ENCODE results near the gene C16orf54. TPM values are rescaled to one million over a fixed set of nuclear protein-coding genes. Genes with fewer than 3 reads are reported as not detected.
"Not testable (repeated sequence)": the region's sequence is repeated elsewhere in the genome, so short reads cannot be mapped to it uniquely, and the experiment has no call there.

C16orf54 gene
- total RNA-seq, 1 donor from 2014 or later: 18.5 TPM

DNA sequence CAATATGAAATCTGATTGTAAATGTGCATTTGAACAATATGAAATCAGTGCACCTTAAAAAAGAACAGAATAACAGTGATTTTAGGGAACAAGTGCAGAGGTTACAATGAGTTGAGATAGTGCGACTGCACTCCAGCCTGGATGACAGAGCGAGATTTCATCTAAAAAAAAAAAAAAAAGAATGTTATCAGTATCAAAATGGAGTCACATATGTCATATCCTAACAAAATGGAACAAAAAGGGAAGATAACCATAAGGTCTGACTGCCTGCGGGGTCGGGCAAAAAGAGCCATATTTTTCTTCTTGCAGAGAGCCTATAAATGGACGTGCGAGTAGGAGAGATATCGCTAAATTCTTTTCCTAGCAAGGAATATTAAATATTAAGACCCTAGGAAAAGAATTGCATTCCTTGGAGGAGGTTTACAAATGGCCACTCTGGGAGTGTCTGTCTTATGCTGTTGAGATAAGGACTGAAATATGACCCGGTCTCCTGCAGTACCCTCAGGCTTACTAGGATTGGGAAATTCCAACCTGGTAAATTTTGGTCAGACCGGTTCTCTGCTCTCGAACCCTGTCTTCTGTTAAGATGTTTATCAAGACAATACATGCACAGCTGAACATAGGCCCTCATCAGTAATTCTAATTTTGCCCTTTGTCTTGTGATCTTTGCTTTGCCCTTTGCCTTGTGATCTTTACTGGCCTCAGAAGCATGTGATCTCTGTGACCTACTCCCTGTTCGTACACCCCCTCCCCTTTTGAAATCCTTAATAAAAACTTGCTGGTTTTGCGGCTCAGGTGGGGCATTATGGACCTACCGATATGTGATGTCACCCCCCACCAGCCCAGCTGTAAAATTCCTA lies 37.5 kb upstream of the C16orf54 start:
- H3K27me3 Mint-ChIP-seq (ENCODE audit: low read depth); DNase-seq (ENCODE audit: low spot score); H3K9me3 Mint-ChIP-seq; H3K36me3 Mint-ChIP-seq (ENCODE audit: low read depth); intact Hi-C loops (cut with micrococcal nuclease); H3K4me3 Mint-ChIP-seq (ENCODE audit: low read depth); H3K27ac Mint-ChIP-seq: not testable (repeated sequence)
- peaks cover 27% of the 10 kb centered on the region for H3K4me1 Mint-ChIP-seq (ENCODE audit: low read depth)

GRCh38 chr16:29779474-29779873 lies 33.7 kb upstream of the C16orf54 start:
- intact Hi-C loops (cut with micrococcal nuclease): no loop called here
- peaks cover 9% of the 10 kb centered on the region for H3K4me1 Mint-ChIP-seq (ENCODE audit: low read depth)

DNA sequence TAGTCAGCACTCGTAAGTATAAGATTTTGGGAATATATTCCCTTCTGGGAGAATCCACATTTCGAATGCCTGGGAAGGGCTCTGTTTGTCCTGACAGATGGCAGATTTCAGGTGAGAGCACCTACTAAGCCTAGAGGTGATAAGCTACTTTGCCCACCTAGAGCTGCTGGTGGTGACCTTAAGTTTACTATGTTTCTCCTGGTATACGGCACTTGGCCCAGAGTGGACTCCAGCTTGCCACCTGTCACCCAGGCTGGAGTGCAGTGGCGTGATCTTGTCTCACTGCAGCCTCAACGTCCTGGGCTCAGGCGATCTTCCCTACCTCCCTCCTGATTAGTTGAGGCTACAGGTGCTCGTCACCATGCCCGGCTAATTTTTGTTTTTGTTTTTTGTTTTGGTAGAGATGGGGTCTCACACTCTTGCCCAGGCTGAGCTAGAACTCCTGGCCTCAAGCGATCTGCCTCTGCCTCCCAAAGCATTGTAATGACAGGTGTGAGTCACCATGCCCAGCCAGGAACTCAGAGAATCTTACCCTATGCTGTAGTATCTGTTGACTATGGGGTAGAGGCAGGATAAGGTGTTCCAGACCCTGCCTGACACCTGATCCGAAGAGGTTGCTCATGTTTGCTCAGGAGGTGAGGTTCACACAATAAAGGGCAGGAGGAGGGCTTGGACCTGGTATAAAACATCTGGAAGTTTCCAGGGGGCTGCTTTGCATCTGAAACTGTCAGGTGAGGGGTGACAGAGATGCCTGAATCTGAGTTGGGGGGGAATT lies 32.0 kb upstream of the C16orf54 start, which contains the start of gene ZG16:
Gene ZG16, plus strand, starts transcription at position 681 of the 775 bp plus-strand sequence. CDS start 1,011 bp downstream, outside the sequence.
- intact Hi-C loops (cut with micrococcal nuclease): no loop called here
- Mint-ChIP-seq H3K27ac (no peak within 1 kb of the TSS), H3K36me3 (ENCODE audit: low read depth) (no peaks in the 10 kb centered on the region), H3K27me3 (ENCODE audit: low read depth) (peaks cover 8% of the 10 kb centered on the region), H3K4me1 (ENCODE audit: low read depth) (no peaks in the 10 kb centered on the region), H3K4me3 (ENCODE audit: low read depth) (no peak within 1 kb of the TSS), H3K9me3 (no peaks in the 10 kb centered on the region)
- no peak for DNase-seq (ENCODE audit: low spot score)

More at GRCh38 chr16:29779474-29779873, 33.7 kb upstream of the C16orf54 start:
- peaks cover 8% of the 10 kb centered on the region for H3K27me3 Mint-ChIP-seq (ENCODE audit: low read depth)
- no peaks in the 10 kb centered on the region for H3K36me3 Mint-ChIP-seq (ENCODE audit: low read depth)
- DNase-seq (ENCODE audit: low spot score): no peak
- no peak overlapping the region for H3K27ac Mint-ChIP-seq
- no peaks in the 10 kb centered on the region for H3K9me3 Mint-ChIP-seq
- no peak overlapping the region for H3K4me3 Mint-ChIP-seq (ENCODE audit: low read depth)

DNA sequence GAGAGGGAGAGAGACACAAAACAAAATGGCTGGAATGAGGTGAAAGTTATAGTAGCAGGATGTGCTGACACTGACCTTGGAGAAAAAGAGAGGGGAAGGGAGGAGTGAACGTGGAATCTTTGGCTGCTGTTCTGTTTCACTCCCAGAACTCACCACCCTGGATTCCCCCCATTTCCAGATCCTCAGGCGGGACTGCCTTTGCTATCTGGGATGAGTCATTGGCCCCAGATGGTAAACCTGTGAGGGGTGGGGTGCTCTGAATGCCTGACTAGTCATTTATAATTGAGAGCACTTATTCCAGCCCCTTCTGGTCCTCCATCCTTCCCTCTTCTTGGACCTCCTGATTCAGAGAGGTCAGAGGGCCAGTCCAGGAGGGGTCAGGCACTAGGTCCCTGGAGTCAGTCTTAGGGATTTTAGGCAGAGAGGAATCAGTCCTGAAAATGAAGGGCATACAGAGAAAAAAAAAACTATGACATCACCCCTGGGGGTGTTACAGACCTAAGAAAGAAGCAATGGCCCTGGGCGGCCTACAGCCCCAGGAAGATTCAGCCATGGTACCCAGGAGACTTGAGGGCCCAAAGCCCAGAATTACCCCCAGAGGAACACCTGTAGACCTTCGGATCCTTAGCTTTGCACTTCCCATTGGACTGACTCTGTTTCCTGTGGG lies 30.1 kb upstream of the C16orf54 start:
- no peaks in the 10 kb centered on the region for H3K9me3 Mint-ChIP-seq
- H3K4me3 Mint-ChIP-seq (ENCODE audit: low read depth): no peak overlapping the region
- H3K27me3 Mint-ChIP-seq (ENCODE audit: low read depth): peaks cover 8% of the 10 kb centered on the region
- no peaks in the 10 kb centered on the region for H3K36me3 Mint-ChIP-seq (ENCODE audit: low read depth)
- no peaks in the 10 kb centered on the region for H3K4me1 Mint-ChIP-seq (ENCODE audit: low read depth)
- intact Hi-C loops (cut with micrococcal nuclease): no loop called here
- no peak overlapping the region for H3K27ac Mint-ChIP-seq
- DNase-seq (ENCODE audit: low spot score): no peak

- H3K4me3 Mint-ChIP-seq (ENCODE audit: low read depth): no peak overlapping the region
- H3K27me3 Mint-ChIP-seq (ENCODE audit: low read depth): peaks cover 8% of the 10 kb centered on the region
- H3K36me3 Mint-ChIP-seq (ENCODE audit: low read depth): no peaks in the 10 kb centered on the region
- no peak for DNase-seq (ENCODE audit: low spot score)
- intact Hi-C loops (cut with micrococcal nuclease): no loop called here
- no peaks in the 10 kb centered on the region for H3K4me1 Mint-ChIP-seq (ENCODE audit: low read depth)
- no peak overlapping the region for H3K27ac Mint-ChIP-seq
- H3K9me3 Mint-ChIP-seq: no peaks in the 10 kb centered on the region
These were observed 28.9 kb upstream of the C16orf54 start for GRCh38 chr16:29774730-29775129.

GRCh38 chr16:29772330-29772729 lies 26.5 kb upstream of the C16orf54 start:
- H3K27ac Mint-ChIP-seq; H3K27me3 Mint-ChIP-seq (ENCODE audit: low read depth); DNase-seq (ENCODE audit: low spot score); intact Hi-C loops (cut with micrococcal nuclease); H3K4me1 Mint-ChIP-seq (ENCODE audit: low read depth); H3K9me3 Mint-ChIP-seq; H3K4me3 Mint-ChIP-seq (ENCODE audit: low read depth); H3K36me3 Mint-ChIP-seq (ENCODE audit: low read depth): not testable (repeated sequence)

DNA sequence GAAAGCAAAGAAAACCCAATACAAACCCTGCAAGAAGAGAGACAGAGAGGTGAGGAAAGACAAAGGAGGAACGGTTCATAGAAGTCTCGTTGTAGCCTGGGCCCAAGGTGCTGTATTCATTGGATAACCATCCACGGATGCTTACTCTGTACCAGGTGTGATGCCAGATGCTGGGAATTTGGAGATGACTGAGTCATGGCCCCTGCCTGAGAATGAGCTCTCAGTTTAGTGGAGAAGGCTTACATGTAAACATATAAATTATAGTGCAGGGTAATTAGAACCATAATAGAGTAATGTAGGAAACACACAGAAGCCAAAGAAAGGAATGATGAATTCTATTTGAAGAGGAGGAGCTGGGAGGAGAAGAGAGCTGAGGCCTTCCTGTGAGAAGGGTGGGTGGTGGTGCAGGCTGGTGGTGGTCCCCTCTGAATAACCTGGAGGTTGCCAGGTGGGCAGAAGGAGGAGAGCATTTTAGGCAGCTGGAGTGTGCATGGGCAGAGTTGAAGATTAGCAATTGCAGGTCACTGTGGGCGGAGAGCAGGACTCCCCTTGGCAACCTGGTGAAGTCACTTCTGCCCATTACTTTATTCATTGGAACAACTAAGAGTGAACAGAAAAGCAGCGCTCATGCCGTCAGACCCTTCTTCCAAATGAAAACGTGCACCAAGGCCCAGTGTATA lies 24.6 kb upstream of the C16orf54 start:
- Mint-ChIP-seq H3K9me3 (no peaks in the 10 kb centered on the region), H3K4me3 (ENCODE audit: low read depth) (no peak overlapping the region), H3K4me1 (ENCODE audit: low read depth) (no peaks in the 10 kb centered on the region), H3K36me3 (ENCODE audit: low read depth) (no peaks in the 10 kb centered on the region), H3K27ac (no peak overlapping the region), H3K27me3 (ENCODE audit: low read depth) (no peaks in the 10 kb centered on the region)
- intact Hi-C loops (cut with micrococcal nuclease): no loop called here
- no peak for DNase-seq (ENCODE audit: low spot score)

- H3K36me3 Mint-ChIP-seq (ENCODE audit: low read depth): no peaks in the 10 kb centered on the region
- no peak for DNase-seq (ENCODE audit: low spot score)
- H3K9me3 Mint-ChIP-seq: no peaks in the 10 kb centered on the region
- no peaks in the 10 kb centered on the region for H3K4me1 Mint-ChIP-seq (ENCODE audit: low read depth)
- H3K27ac Mint-ChIP-seq: no peak overlapping the region
- no peak overlapping the region for H3K4me3 Mint-ChIP-seq (ENCODE audit: low read depth)
- intact Hi-C loops (cut with micrococcal nuclease): no loop called here
- H3K27me3 Mint-ChIP-seq (ENCODE audit: low read depth): no peaks in the 10 kb centered on the region
These were observed 23.7 kb upstream of the C16orf54 start for GRCh38 chr16:29769507-29769906.

DNA sequence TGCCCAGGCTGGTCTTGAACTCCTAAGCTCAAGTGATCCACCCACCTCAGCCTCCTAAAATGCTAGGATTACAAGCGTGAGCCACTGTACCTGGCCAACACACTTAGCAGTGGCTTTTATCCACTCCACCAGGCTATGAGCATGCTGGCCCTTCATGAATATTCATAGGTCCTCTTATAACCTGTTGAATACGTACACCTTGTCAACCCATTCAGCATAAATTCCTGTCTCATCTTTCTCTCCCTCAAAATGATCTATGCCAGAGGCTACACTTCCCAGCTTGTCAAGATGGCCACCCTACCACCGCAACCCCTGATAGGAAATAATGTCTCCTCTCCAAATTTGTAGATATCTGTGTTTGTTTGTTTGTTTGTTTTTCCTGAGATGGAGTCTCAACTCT lies 21.3 kb upstream of the C16orf54 start:
- H3K27me3 Mint-ChIP-seq (ENCODE audit: low read depth): peaks cover 2% of the 10 kb centered on the region
- no peaks in the 10 kb centered on the region for H3K9me3 Mint-ChIP-seq
- no peak for DNase-seq (ENCODE audit: low spot score)
- H3K36me3 Mint-ChIP-seq (ENCODE audit: low read depth): no peaks in the 10 kb centered on the region
- H3K4me3 Mint-ChIP-seq (ENCODE audit: low read depth): no peak overlapping the region
- intact Hi-C loops (cut with micrococcal nuclease): no loop called here
- no peak overlapping the region for H3K27ac Mint-ChIP-seq
- H3K4me1 Mint-ChIP-seq (ENCODE audit: low read depth): no peaks in the 10 kb centered on the region

DNA sequence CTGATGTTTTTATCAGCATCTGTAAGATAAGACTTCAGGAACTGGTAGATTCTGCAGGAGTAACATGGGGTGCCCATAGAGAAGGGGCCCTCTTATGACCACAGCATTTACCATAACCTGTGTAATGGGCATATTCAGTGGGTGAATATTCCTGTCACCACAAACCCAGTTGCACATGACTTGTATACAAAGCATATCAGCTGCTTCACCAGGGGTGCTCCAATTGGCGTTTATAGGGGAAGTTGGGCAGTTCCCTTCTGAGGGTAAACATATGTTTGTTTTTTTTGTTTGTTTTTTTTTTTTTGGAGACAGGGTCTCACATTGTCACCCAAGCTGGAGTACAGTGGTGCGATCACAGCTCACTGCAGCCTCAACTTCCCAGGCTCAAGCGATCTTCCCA lies 20.8 kb upstream of the C16orf54 start:
- DNase-seq (ENCODE audit: low spot score): no peak
- intact Hi-C loops (cut with micrococcal nuclease): no loop called here

GRCh38 chr16:29765167-29766032 lies 19.6 kb upstream of the C16orf54 start:
- no peak for DNase-seq (ENCODE audit: low spot score)
- H3K9me3 Mint-ChIP-seq: no peaks in the 10 kb centered on the region
- H3K27me3 Mint-ChIP-seq (ENCODE audit: low read depth): peaks cover 2% of the 10 kb centered on the region
- no peak overlapping the region for H3K4me3 Mint-ChIP-seq (ENCODE audit: low read depth)
- no peaks in the 10 kb centered on the region for H3K4me1 Mint-ChIP-seq (ENCODE audit: low read depth)
- no peaks in the 10 kb centered on the region for H3K36me3 Mint-ChIP-seq (ENCODE audit: low read depth)
- H3K27ac Mint-ChIP-seq: no peak overlapping the region
- intact Hi-C loops (cut with micrococcal nuclease): no loop called here

More for the DNA sequence above, 20.8 kb upstream of the C16orf54 start:
- Mint-ChIP-seq H3K4me1 (ENCODE audit: low read depth) (no peaks in the 10 kb centered on the region), H3K36me3 (ENCODE audit: low read depth) (no peaks in the 10 kb centered on the region), H3K27ac (no peak overlapping the region), H3K9me3 (no peaks in the 10 kb centered on the region), H3K4me3 (ENCODE audit: low read depth) (no peak overlapping the region), H3K27me3 (ENCODE audit: low read depth) (peaks cover 2% of the 10 kb centered on the region)

DNA sequence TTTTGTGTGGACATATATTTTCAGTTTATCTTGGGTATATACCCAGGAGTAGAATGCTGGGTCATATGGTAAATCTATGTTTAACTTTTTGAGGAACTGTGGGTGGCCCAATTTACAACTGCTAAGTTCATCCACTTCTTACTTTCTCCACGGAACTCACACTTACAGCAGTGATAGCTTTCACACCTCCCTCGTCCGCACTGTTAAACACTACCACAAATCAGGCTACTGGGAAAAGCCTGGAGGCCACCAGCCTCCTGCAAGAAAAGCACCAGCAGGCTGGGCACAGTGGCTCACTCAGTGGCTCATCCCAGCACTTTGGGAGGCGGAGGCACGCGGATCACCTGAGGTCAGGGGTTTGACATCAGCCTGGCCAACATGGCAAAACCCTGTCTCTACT lies 17.5 kb upstream of the C16orf54 start:
- Mint-ChIP-seq H3K4me3 (ENCODE audit: low read depth) (no peak overlapping the region), H3K9me3 (no peaks in the 10 kb centered on the region), H3K27me3 (ENCODE audit: low read depth) (peaks cover 2% of the 10 kb centered on the region), H3K27ac (no peak overlapping the region), H3K36me3 (ENCODE audit: low read depth) (no peaks in the 10 kb centered on the region), H3K4me1 (ENCODE audit: low read depth) (no peaks in the 10 kb centered on the region)
- intact Hi-C loops (cut with micrococcal nuclease): no loop called here
- no peak for DNase-seq (ENCODE audit: low spot score)
